IMR-90 (cell line): ENCODE data around the gene DNAI2. TPM values are rescaled to one million over a fixed set of nuclear protein-coding genes. Genes with fewer than 3 reads are reported as not detected.

Experiments
- ATAC-seq: fragments of 200-7000 bp; cut with Tn5 transposase; 2 replicates; pipeline ENCODE4 v1.9.1; 2020; ENCODE audit warnings: low read depth, mild to moderate bottlenecking, moderate library complexity
- BruUV-seq: library from RNA; stranded (reverse); fragments of 400-500 nt; replicated peaks from 2 replicates; lab custom pipeline; 2021; lab: Mats Ljungman, UMichigan
- CTCF ChIA-PET: fragments of 300-600 bp; formaldehyde crosslinking; extraction: SDS; loops from one replicate; lab custom pipeline; 2021; ENCODE audit warnings: antibody characterized with exemption; lab: Yijun Ruan, JAX
- POLR2A ChIA-PET: fragments of 300-600 bp; sonication (Branson Sonifier 250); formaldehyde crosslinking; loops from one replicate; lab custom pipeline; 2022; ENCODE audit warnings: antibody characterized with exemption; ENCODE audit not compliant: unreplicated experiment; lab: Charles Lee
- DNase-seq: peaks from one replicate; pipeline ENCODE4 v3.0.0; 2013
- H2AFZ ChIP-seq: replicated peaks from 2 replicates; pipeline ENCODE3; 2013; ENCODE audit warnings: low read length, mild to moderate bottlenecking; ENCODE audit not compliant: poor library complexity
- H2AK5ac ChIP-seq: 2 replicates; pipeline ENCODE4 v1.6.1; 2013; ENCODE audit warnings: low read depth, low read length, inconsistent platforms
- H2AK9ac ChIP-seq: replicated peaks from 2 replicates; pipeline ENCODE3; 2013; ENCODE audit warnings: mild to moderate bottlenecking, low read depth, low read length, moderate library complexity; ENCODE audit not compliant: poor library complexity
- H2BK120ac ChIP-seq: 2 replicates; pipeline ENCODE4 v1.6.1; 2013; ENCODE audit warnings: low read depth, low read length, inconsistent platforms
- H2BK15ac ChIP-seq: 3 replicates; pipeline ENCODE4 v1.6.1; 2013; ENCODE audit warnings: low read depth, low read length, inconsistent platforms
- H2BK20ac ChIP-seq: 2 replicates; pipeline ENCODE4 v1.6.1; 2013; ENCODE audit warnings: low read depth, mild to moderate bottlenecking, inconsistent platforms, low read length, moderate library complexity
- H2BK5ac ChIP-seq: 2 replicates; pipeline ENCODE4 v1.6.1; 2013; ENCODE audit warnings: mild to moderate bottlenecking, low read depth, low read length, inconsistent platforms; ENCODE audit not compliant: poor library complexity, severe bottlenecking
- H3K14ac ChIP-seq: replicated peaks from 2 replicates; pipeline ENCODE4 v1.6.1; 2013; ENCODE audit warnings: low read depth, low read length, inconsistent platforms
- H3K18ac ChIP-seq: 2 replicates; pipeline ENCODE4 v1.6.1; 2013; ENCODE audit warnings: low read depth, low read length, control low read depth
- H3K23ac ChIP-seq: 2 replicates; pipeline ENCODE4 v1.6.1; 2013; ENCODE audit warnings: low read depth, low read length, inconsistent platforms
- H3K27ac ChIP-seq: 2 replicates; pipeline ENCODE4 v1.5.1; 2013; ENCODE audit warnings: mild to moderate bottlenecking, control low read depth, low read length; ENCODE audit not compliant: insufficient read depth
- H3K27me3 ChIP-seq: 2 replicates; pipeline ENCODE4 v1.6.1; 2013; ENCODE audit warnings: low read length; ENCODE audit not compliant: control insufficient read depth, insufficient read depth
- H3K36me3 ChIP-seq: 2 replicates; pipeline ENCODE4 v1.6.1; 2013; ENCODE audit warnings: low read length, mixed read lengths; ENCODE audit not compliant: control insufficient read depth, insufficient read depth
- H3K4ac ChIP-seq: 2 replicates; pipeline ENCODE4 v1.6.1; 2013; ENCODE audit warnings: low read depth, low read length, inconsistent platforms
- H3K4me1 ChIP-seq: 2 replicates; pipeline ENCODE4 v1.6.1; 2013; ENCODE audit warnings: low read length, mixed read lengths; ENCODE audit not compliant: control insufficient read depth, insufficient read depth
- H3K4me2 ChIP-seq: 2 replicates; pipeline ENCODE4 v1.6.1; 2013; ENCODE audit warnings: low read depth, mild to moderate bottlenecking, control low read depth, low read length, moderate library complexity
- H3K4me3 ChIP-seq: 2 replicates; pipeline ENCODE4 v1.5.1; 2013; ENCODE audit warnings: low read depth, mild to moderate bottlenecking, control low read depth, low read length, moderate library complexity; ENCODE audit not compliant: insufficient read depth
- H3K56ac ChIP-seq: 2 replicates; pipeline ENCODE4 v1.6.1; 2013; ENCODE audit warnings: low read length, inconsistent platforms; ENCODE audit not compliant: insufficient read depth; ENCODE audit errors: extremely low read depth
- H3K79me1 ChIP-seq, 2 experiments: 2 replicates each; pipeline ENCODE4 v1.6.1; 2013; ENCODE audit warnings: low read length in 2 of 2, inconsistent platforms in 1 of 2, low read depth in 1 of 2
- H3K9ac ChIP-seq: 2 replicates; pipeline ENCODE4 v1.6.1; 2013; ENCODE audit warnings: low read depth, low read length, control low read depth
- H3K9me1 ChIP-seq: 2 replicates; pipeline ENCODE4 v1.6.1; 2013; ENCODE audit warnings: low read length, inconsistent platforms; ENCODE audit not compliant: insufficient read depth
- H3K9me3 ChIP-seq: 2 replicates; pipeline ENCODE4 v1.6.1; 2013; ENCODE audit warnings: low read length; ENCODE audit not compliant: control insufficient read depth, insufficient read depth
- H4K20me1 ChIP-seq: 2 replicates; pipeline ENCODE4 v1.6.1; 2013; ENCODE audit warnings: low read length, inconsistent platforms; ENCODE audit not compliant: insufficient read depth
- H4K5ac ChIP-seq: 2 replicates; pipeline ENCODE4 v1.6.1; 2013; ENCODE audit warnings: mild to moderate bottlenecking, low read depth, low read length, control low read depth
- H4K8ac ChIP-seq, 2 experiments: 2 replicates each; pipeline ENCODE4 v1.6.1; 2013; ENCODE audit warnings: low read depth in 2 of 2, low read length in 2 of 2, control low read depth in 1 of 2, inconsistent platforms in 1 of 2
- H4K91ac ChIP-seq: 2 replicates; pipeline ENCODE4 v1.6.1; 2013; ENCODE audit warnings: low read depth, low read length, inconsistent platforms; ENCODE audit not compliant: insufficient read depth
- BHLHE40 ChIP-seq: fragments of 150-350 bp; IDR thresholded peaks from 2 replicates; pipeline ENCODE4 v1.6.1; 2016; ENCODE audit warnings: mild to moderate bottlenecking, low read depth, low read length
- CEBPB ChIP-seq: IDR thresholded peaks from 2 replicates; pipeline ENCODE4 v1.6.1; 2012; ENCODE audit warnings: low read depth, low read length, improper control_type of control experiment
- CHD1 ChIP-seq: IDR thresholded peaks from 2 replicates; pipeline ENCODE4 v1.6.1; 2012; ENCODE audit warnings: low read depth, low read length, improper control_type of control experiment
- FOS ChIP-seq: fragments of 150-350 bp; IDR thresholded peaks from 2 replicates; pipeline ENCODE4 v1.6.1; 2016; ENCODE audit warnings: low read depth, low read length
- MAFK ChIP-seq: IDR thresholded peaks from 2 replicates; pipeline ENCODE4 v1.6.1; 2012; ENCODE audit warnings: low read depth, low read length, improper control_type of control experiment
- MAZ ChIP-seq: IDR thresholded peaks from 2 replicates; pipeline ENCODE4 v1.6.1; 2012; ENCODE audit warnings: low read depth, mild to moderate bottlenecking, low read length, improper control_type of control experiment, moderate library complexity, borderline replicate concordance
- RAD21 ChIP-seq: IDR thresholded peaks from 2 replicates; pipeline ENCODE4 v1.6.1; 2012; ENCODE audit warnings: low read length, improper control_type of control experiment
- RCOR1 ChIP-seq: IDR thresholded peaks from 2 replicates; pipeline ENCODE4 v1.6.1; 2012; ENCODE audit warnings: mild to moderate bottlenecking, low read length, improper control_type of control experiment; ENCODE audit not compliant: insufficient replicate concordance
- RFX5 ChIP-seq: IDR thresholded peaks from 2 replicates; pipeline ENCODE4 v1.8.0; 2012; ENCODE audit warnings: low read depth, mild to moderate bottlenecking, low read length, moderate library complexity
- SMC3 ChIP-seq: fragments of 150-350 bp; IDR thresholded peaks from 2 replicates; pipeline ENCODE4 v1.6.1; 2016; ENCODE audit warnings: low read depth, mild to moderate bottlenecking, antibody characterized with exemption, low read length, moderate library complexity
- WGBS, 2 experiments: methylation state at CpG; one replicate each; pipeline versions ENCODE4 v1.1.5 to v1.1.7; 2013; ENCODE audit warnings: missing lambda C conversion rate in 2 of 2; ENCODE audit not compliant: insufficient read length in 1 of 2; ENCODE audit errors: extremely low coverage in 2 of 2; 5-methylcytosine and 5-hydroxymethylcytosine counted together
- dilution Hi-C: fragments of 300-500 bp; cut with HindIII; formaldehyde crosslinking; loops from one replicate; pipeline ENCODE4 v1.14.3; 2018; ENCODE audit warnings: low sequenced_read_pairs; ENCODE audit not compliant: unreplicated experiment
- in situ Hi-C: fragments of 300-500 bp; cut with MboI; formaldehyde crosslinking; loops from 3 replicates; pipeline ENCODE4 v1.14.3; 2019; ENCODE audit warnings: low sequenced_read_pairs, inconsistent platforms, mixed read lengths
- intact Hi-C: fragments of 100-400 bp; cut with micrococcal nuclease; formaldehyde crosslinking; loops from 2 replicates; pipeline ENCODE4 v1.10.0; 2022
- polyA plus RNA-seq, 3 experiments: library from polyadenylated mRNA; depleted of rRNA; stranded (reverse); fragments of >200 nt; gene quantifications; 2 replicates each; pipeline ENCODE4 v1.2.3, GENCODE V29; 2012; ENCODE audit warnings: low replicate concordance in 1 of 3
- total RNA-seq: library from RNA; depleted of rRNA; stranded (reverse); fragments of >200 nt; gene quantifications from 2 replicates; pipeline ENCODE4 v1.2.3, GENCODE V29; 2012

The DNAI2 gene
- total and polyA plus RNA-seq, 2 of the 4 experiments (the other 2 are of a cell fraction): not detected

GRCh38 chr17:74354561-74354960 lies 80.5 kb downstream of the DNAI2 start:
- Histone ChIP-seq H4K91ac (no peak overlapping the region), H3K79me1 (no peaks in the 10 kb centered on the region), H3K27ac (no peak overlapping the region), H2AFZ (no peak overlapping the region), H2BK20ac (no peak overlapping the region), H2BK120ac (no peak overlapping the region), H4K20me1 (no peaks in the 10 kb centered on the region), H2AK9ac (no peak overlapping the region), H3K4ac (no peak overlapping the region), H2BK5ac (no peak overlapping the region), H4K5ac (no peak overlapping the region), H3K4me3 (no peak overlapping the region), H4K8ac (no peak overlapping the region), H3K18ac (no peak overlapping the region), H3K9me3 (no peaks in the 10 kb centered on the region), H3K27me3 (peaks cover 16% of the 10 kb centered on the region; the same call in 1 of the 2 replicates), H3K14ac (no peak overlapping the region), H2AK5ac (no peak overlapping the region), H3K9ac (no peak overlapping the region), H3K4me2 (no peak overlapping the region), H2BK15ac (no peak overlapping the region), H3K36me3 (no peaks in the 10 kb centered on the region), H3K4me1 (no peaks in the 10 kb centered on the region), H3K56ac (no peak overlapping the region), H3K23ac (no peak overlapping the region), H3K9me1 (no peaks in the 10 kb centered on the region)
- intact Hi-C loops (no loop called here), in situ Hi-C loops (no loop called here), dilution Hi-C loops (no loop called here)
- BruUV-seq: no TSS peak
- DNase-seq: no peak
- ATAC-seq: no peak
- POLR2A ChIA-PET: no interaction called here
- TF ChIP-seq MAZ (no peak), CHD1 (no peak), MAFK (no peak), BHLHE40 (no peak), SMC3 (no peak), RCOR1 (no peak), CEBPB (no peak), FOS (no peak), RFX5 (no peak), RAD21 (no peak)
- whole genome bisulfite sequencing, 2 experiments: no CpG with 5 or more reads among the region's 10 CpGs
- CTCF ChIA-PET: interaction anchor here (0.6 kb wide), 1 partner anchor 19 kb away, joined by 3 read pairs; no protein-coding TSS in a partner anchor
